OCI-LY1 (cell line): ENCODE data around the gene UBE2G2.

Source experiments
- H2AFZ ChIP-seq: fragments of 200-600 bp; sonication (generic), shearing (Covaris generic); 2 replicates; pipeline ENCODE4 v1.6.0; 2014; ENCODE audit warnings: antibody characterized with exemption, mild to moderate bottlenecking, low read length
- H3F3A ChIP-seq: fragments of 200-600 bp; sonication (generic), shearing (Covaris generic); 2 replicates; pipeline ENCODE4 v1.6.0; 2014; ENCODE audit warnings: mild to moderate bottlenecking, antibody characterized with exemption, low read length, moderate library complexity; ENCODE audit not compliant: insufficient read depth
- H3K27ac ChIP-seq: fragments of 200-600 bp; sonication (generic); 2 replicates; pipeline ENCODE4 v1.5.1; 2014; ENCODE audit warnings: low read length, mixed run types, mild to moderate bottlenecking, low read depth; ENCODE audit not compliant: poor library complexity, severe bottlenecking
- H3K27me3 ChIP-seq: fragments of 200-600 bp; sonication (generic); 2 replicates; pipeline ENCODE4 v1.6.0; 2014; ENCODE audit warnings: antibody characterized with exemption, mild to moderate bottlenecking, low read length, moderate library complexity; ENCODE audit not compliant: insufficient read depth
- H3K36me3 ChIP-seq: fragments of 200-600 bp; sonication (generic); 2 replicates; pipeline ENCODE4 v1.6.1; 2014; ENCODE audit warnings: mild to moderate bottlenecking, antibody characterized with exemption, low read length, moderate library complexity, mixed read lengths; ENCODE audit not compliant: insufficient read depth
- H3K4me1 ChIP-seq: fragments of 200-600 bp; sonication (generic); 2 replicates; pipeline ENCODE4 v1.5.1; 2014; ENCODE audit warnings: mild to moderate bottlenecking, low read length, moderate library complexity; ENCODE audit not compliant: insufficient read depth, severe bottlenecking
- H3K4me2 ChIP-seq: fragments of 200-600 bp; sonication (generic), shearing (Covaris generic); 2 replicates; pipeline ENCODE4 v1.6.1; 2014; ENCODE audit warnings: low read length
- H3K4me3 ChIP-seq: fragments of 200-600 bp; sonication (generic); 2 replicates; pipeline ENCODE4 v1.5.1; 2014; ENCODE audit warnings: low read length, low read depth, mild to moderate bottlenecking, mixed read lengths; ENCODE audit not compliant: poor library complexity, severe bottlenecking
- H3K79me2 ChIP-seq: fragments of 200-600 bp; shearing (Covaris generic); 2 replicates; pipeline ENCODE4 v1.6.1; 2016; ENCODE audit warnings: mixed run types, low read length, mixed read lengths; ENCODE audit not compliant: insufficient read depth
- H3K9ac ChIP-seq: fragments of 200-600 bp; sonication (generic), shearing (Covaris generic); 2 replicates; pipeline ENCODE4 v1.6.1; 2014; ENCODE audit warnings: mild to moderate bottlenecking, low read length, mixed read lengths
- H3K9me2 ChIP-seq: fragments of 200-600 bp; sonication (generic), shearing (Covaris generic); 2 replicates; pipeline ENCODE4 v1.6.1; 2014; ENCODE audit warnings: low read depth, mild to moderate bottlenecking, low read length, mixed read lengths
- H3K9me3 ChIP-seq: fragments of 200-600 bp; shearing (Covaris generic); 2 replicates; pipeline ENCODE4 v1.6.1; 2014; ENCODE audit warnings: low read length, mixed read lengths
- H4K20me1 ChIP-seq: fragments of 200-600 bp; sonication (generic), shearing (Covaris generic); 2 replicates; pipeline ENCODE4 v1.6.0; 2016; ENCODE audit warnings: mild to moderate bottlenecking, low read length; ENCODE audit not compliant: insufficient read depth
- CTCF ChIP-seq: fragments of 200-600 bp; sonication (generic), shearing (Covaris generic); IDR thresholded peaks from 2 replicates; pipeline ENCODE4 v1.5.1; 2017; ENCODE audit warnings: mild to moderate bottlenecking, antibody characterized with exemption, low read length, moderate library complexity, mixed read lengths
- EZH2 ChIP-seq: fragments of 200-600 bp; sonication (generic), shearing (Covaris generic); IDR thresholded peaks from 2 replicates; pipeline ENCODE4 v1.8.0; 2017; ENCODE audit warnings: borderline replicate concordance, mixed run types, mild to moderate bottlenecking, antibody characterized with exemption, low read length, moderate library complexity, mixed read lengths

UBE2G2 gene

GRCh38 chr21:44846485-44847260 is 45.1 kb upstream of the UBE2G2 start:
- H3K9ac ChIP-seq = no peak overlapping the region
- H3K4me2 ChIP-seq = peak overlapping the region; percentile 51; the same call in 1 of the 2 replicates
- no peaks in the 10 kb centered on the region for H4K20me1 ChIP-seq
- no peak overlapping the region for H2AFZ ChIP-seq
- H3F3A ChIP-seq = no peaks in the 10 kb centered on the region
- H3K27me3 ChIP-seq = peaks cover 3% of the 10 kb centered on the region; the same call in 1 of the 2 replicates
- peaks cover 26% of the 10 kb centered on the region for H3K36me3 ChIP-seq
- H3K4me1 ChIP-seq = peaks cover 12% of the 10 kb centered on the region
- H3K4me3 ChIP-seq = no peak overlapping the region
- no peaks in the 10 kb centered on the region for H3K9me3 ChIP-seq
- TF ChIP-seq EZH2 = no peak
- TF ChIP-seq CTCF = no peak
- H3K79me2 ChIP-seq = no peaks in the 10 kb centered on the region
- H3K9me2 ChIP-seq = no peaks in the 10 kb centered on the region
- no peak overlapping the region for H3K27ac ChIP-seq

GRCh38 chr21:44846224-44846484 is 44.5 kb upstream of the UBE2G2 start:
- H3K9ac ChIP-seq = no peak overlapping the region
- peak overlapping the region; percentile 23 for H3K4me3 ChIP-seq
- no peak overlapping the region for H3K27ac ChIP-seq
- H3K9me3 ChIP-seq = no peaks in the 10 kb centered on the region
- no peak for TF ChIP-seq CTCF
- TF ChIP-seq EZH2 = no peak
- H3K4me2 ChIP-seq = peak overlapping the region; percentile 51
- H2AFZ ChIP-seq = no peak overlapping the region
- peaks cover 12% of the 10 kb centered on the region for H3K4me1 ChIP-seq
- no peaks in the 10 kb centered on the region for H3K79me2 ChIP-seq
- H3K9me2 ChIP-seq = no peaks in the 10 kb centered on the region
- no peaks in the 10 kb centered on the region for H4K20me1 ChIP-seq
- peaks cover 4% of the 10 kb centered on the region; the same call in 1 of the 2 replicates for H3K27me3 ChIP-seq
- H3F3A ChIP-seq = no peaks in the 10 kb centered on the region
- H3K36me3 ChIP-seq = peaks cover 21% of the 10 kb centered on the region

DNA sequence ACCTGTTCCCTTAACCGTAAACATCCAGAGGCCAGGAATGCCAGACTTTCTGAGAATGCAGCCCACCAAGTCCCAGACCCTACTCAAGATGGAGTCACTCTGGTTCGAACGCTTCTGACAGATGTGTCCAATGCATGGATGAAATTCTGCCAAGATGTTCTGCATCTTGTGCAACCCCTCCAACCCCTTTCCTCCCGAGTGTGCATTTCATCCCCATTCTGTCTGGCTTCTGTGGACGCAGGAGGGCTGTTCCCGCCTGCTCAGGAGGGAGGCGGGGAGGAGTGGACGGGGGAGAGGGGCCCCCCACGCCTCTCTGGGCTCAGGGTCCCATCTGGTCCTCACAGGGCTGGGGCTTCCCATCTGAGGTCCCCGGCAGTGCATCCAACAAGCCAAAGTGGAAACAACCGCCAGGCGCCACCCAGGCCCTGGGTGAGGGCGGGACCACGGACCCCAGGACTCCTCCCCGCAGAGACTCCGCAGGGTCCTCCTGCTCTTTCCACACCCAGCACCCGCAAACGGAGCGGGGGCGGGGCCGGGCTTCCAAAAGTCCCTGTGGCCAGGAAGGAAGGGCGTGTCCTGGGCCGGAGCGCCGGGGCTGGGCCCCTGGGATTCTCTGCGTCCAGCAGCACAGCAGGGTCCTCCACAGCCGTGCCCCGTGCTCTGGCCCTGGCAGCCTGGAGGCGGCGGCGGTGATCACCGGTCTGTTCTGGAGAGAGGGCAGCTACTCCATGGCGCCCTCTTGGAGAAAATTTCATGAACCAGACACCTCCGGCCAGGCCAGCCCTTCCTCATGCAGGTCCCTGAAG is 44.0 kb upstream of the UBE2G2 start:
- H3F3A ChIP-seq = no peaks in the 10 kb centered on the region
- peak overlapping the region; percentile 51 for H3K4me2 ChIP-seq
- no peak overlapping the region for H3K9ac ChIP-seq
- no peak overlapping the region for H2AFZ ChIP-seq
- no peaks in the 10 kb centered on the region for H3K9me2 ChIP-seq
- H3K4me3 ChIP-seq = peak overlapping the region; percentile 23
- no peaks in the 10 kb centered on the region for H4K20me1 ChIP-seq
- H3K27me3 ChIP-seq = peaks cover 4% of the 10 kb centered on the region; the same call in 1 of the 2 replicates
- peaks cover 12% of the 10 kb centered on the region for H3K4me1 ChIP-seq
- no peaks in the 10 kb centered on the region for H3K9me3 ChIP-seq
- TF ChIP-seq EZH2 = no peak
- TF ChIP-seq CTCF = peak; percentile 61
- no peaks in the 10 kb centered on the region for H3K79me2 ChIP-seq
- H3K27ac ChIP-seq = no peak overlapping the region
- H3K36me3 ChIP-seq = peaks cover 16% of the 10 kb centered on the region
